Frontal cortex (tissue), 4 donors: ENCODE results near the gene SMTNL1. TPM values are rescaled to one million over a fixed set of nuclear protein-coding genes. Genes with fewer than 3 reads are reported as not detected.
A peak's percentile ranks its signal among the peaks of the same experiment; 100 is the strongest.
"Not testable (repeated sequence)": the region's sequence is repeated elsewhere in the genome, so short reads cannot be mapped to it uniquely, and the experiment has no call there.

ENCODE experiments used
- DNase-seq, 2 donors: peaks; one replicate each; pipeline ENCODE4 v3.0.0; 2012; ENCODE audit warnings: low spot score in 2 of 2
- FAIRE-seq: peaks from 2 replicates; lab custom pipeline; 2012; peaks lifted over from hg19 to GRCh38; lab: Jason Lieb, UNC
- total RNA-seq: library from RNA; depleted of rRNA; stranded (reverse); fragments of >200 nt; gene quantifications from one replicate; pipeline ENCODE4 v1.2.3, GENCODE V29; 2014
- donor health status: control.
- donor health status: control.
- donor health status: control.

Gene SMTNL1
- total RNA-seq, 1 donor from 2014 or later = not detected

DNA sequence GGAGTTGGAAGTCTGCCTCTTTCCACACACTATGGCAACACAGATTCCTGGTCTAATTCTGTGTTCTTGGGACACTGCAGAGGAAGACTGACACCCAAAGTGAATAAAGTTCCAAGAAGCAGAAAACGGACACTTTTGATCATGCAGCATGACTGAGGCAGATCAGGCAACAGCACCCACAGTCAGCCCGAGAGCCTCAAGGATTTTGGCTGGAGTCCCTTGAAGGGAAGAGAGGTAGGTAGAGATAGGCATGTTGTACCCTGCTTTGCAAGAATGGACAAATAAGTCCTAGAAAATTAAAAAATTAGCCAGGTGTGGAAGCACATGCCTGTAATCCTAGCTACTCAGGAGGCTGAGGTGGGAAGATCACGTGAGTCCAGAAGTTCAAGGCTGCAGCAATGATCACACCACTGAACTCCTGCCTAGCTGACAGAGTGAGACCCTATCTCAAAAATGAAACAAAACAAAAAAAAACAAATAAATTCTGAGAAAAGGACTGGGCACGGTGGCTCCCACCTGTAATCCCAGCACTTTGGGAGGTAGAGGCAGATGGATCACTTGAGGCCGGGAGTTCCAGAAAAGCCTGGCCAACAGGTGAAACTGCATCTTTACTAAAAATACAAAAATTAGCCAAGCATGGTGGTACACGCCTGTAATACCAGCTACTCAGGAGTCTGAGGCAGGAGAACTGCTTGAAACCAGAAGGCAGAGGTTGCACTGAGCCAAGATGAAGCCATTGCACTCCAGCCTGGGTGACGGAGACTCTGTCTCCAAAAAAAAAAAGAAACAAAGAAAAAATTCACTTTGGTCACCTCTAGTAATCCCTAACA, 28.8 kb upstream of the SMTNL1 start:
- no peak for FAIRE-seq
- DNase-seq = no peak

DNA sequence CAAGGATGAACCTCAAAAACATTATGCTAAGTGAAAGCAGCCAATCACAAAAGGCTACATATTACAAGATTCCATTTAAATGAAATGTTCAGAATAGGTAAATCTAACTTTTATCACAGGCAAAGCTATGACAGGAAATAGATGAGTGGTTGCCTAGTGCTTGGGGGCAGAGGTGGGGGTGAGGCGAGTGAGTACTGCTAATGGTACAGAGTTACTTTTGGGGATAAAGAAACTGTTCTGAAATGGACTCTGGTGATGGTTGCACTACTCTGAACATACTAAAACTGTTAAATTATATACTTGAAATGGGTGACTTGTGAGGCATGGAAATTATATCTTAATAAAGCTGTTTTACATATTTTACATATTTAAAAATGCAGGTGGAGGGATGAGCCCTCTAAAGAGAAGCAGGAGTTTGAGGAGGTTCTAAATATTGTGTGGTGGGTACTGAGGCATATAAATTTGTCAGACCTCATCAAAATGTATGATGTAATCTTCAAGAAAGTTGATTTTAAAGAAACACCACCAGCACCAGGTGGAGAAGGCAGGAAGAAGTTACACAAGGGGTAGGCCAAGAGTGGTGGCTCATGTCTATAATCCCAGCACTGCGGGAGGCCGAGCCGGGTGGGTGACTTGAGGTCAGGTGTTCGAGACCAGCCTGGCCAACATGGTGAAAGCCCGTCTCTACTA, 25.5 kb upstream of the SMTNL1 start:
- DNase-seq (no peak), FAIRE-seq (no peak)

DNA sequence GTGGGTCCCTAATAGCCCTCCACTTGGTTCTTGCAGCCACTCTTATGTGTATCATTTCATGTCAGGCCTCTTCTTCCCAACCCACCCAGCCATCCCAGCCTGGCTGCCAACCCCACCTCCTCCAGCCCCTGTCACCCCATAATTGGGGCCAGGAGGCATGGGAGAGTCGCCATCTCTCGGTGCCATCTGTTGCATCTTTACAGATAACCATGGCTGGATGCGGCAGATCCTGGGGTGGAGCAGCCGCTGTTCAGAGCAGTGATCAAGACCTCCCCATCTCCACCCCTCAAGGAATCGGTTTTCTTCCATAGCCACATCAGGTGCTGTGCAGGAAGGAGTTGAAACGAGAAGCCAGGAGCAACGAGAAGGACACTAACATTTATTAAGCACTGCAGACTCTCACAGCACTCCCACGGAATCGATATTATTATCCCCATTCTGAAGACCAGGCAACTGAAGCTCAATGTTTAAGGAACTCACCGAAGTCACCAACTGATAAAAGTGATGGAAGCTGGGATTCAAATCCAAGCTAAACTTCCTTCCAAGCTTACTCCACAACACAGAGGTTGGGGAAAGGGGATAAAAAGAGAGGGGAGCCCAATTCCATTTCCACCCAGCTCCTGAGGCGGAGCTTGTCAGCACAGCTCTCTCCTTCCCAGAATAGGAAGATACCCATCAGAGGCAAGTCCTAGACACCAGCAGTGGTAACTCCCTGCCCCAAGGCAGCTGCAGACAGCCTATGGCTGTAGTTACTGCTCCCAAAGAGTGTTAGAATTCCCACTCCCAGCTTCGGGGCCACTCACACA, 24.5 kb upstream of the SMTNL1 start:
- FAIRE-seq (no peak), DNase-seq (no peak)

DNA sequence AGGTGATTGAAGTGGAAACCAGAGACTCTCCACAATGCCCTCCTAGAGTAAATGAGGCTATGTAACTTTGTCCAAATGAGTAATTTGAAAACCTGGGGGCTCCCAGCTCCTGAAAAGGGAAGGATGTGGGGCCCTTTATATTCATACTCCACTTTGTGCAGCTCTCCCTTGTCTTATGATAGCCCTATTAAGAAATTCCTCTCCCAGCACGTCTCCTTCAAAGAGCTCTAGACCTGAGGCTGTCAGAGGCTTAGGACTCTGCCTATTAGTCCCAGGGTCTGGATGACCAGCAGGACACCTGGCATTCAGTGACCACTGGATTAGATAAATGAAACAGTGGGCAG, 24.0 kb upstream of the SMTNL1 start:
- DNase-seq = no peak
- FAIRE-seq = no peak

DNA sequence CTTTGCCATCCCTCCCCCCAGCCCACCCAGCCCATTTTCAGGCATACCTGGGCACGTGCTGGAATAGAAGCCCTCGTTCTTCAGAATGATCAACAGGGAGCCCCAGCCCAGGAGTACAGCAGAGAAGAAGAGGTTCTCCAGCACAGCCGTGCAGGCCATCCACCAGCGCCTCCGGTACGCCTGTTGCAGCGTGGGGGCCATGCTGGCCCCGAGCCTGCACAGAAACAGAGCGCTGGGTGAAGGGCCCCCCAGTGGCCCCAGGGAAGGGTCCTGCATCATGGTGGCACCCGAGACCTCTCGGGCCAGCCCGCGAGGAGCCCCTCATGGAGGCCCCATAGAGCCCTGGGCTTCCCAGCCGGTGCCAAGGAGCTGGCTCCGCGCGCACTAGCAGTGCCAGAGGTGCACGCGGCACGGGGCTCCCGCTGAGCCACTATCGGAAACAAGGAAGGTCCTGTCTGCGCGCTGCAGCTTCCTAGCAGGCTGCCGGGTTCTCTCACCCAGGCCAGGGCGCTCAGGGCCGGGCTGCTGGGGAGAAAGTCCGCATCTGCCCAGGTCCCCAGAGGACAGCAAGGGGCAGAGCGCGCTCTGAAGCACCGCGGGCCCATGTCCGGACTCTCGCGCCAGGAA, 23.4 kb upstream of the SMTNL1 start:
- no peak for FAIRE-seq
- peak in 1 of 2 donors; percentile 36 for DNase-seq

DNA sequence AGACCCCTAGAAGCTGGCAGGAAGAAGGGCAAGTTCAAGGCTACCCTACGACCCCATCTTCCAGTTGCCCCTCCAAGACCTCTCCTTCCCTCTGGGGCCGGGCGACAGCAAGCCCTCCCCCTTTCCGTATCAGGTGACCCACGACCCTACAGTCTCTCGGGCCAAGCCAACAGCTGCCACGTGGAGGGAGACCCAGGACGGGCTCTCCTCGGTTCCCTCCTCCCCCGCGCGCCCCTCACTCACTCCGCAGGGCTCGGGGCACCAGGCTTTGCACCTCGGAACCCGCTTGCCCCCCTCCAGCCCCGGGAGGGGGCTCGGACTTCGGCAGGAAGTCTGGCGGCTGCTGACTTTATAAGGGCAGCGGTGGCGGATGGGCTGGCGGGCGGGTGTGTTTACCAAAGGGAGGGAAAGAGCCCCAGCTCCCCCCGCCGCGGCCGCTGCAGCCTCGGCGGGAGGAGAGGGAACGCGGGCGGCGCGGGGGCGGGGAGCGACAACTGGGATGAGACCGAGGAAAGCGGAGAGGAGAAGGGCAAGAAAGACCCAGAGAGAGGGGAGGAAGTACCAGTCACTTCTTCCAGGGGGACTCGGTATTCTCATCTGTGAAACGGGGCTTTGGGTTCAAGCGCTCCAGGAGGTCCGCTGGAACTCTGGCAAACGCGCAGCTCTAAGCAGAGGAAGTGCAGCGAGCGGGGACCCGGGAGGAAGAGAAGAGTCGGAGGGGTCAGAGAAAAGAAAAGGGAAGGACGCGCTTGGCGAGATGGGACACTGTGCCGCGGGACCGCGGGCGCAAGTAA, 22.7 kb upstream of the SMTNL1 start:
- no peak for FAIRE-seq
- DNase-seq = peak; percentile 54 to 70

DNA sequence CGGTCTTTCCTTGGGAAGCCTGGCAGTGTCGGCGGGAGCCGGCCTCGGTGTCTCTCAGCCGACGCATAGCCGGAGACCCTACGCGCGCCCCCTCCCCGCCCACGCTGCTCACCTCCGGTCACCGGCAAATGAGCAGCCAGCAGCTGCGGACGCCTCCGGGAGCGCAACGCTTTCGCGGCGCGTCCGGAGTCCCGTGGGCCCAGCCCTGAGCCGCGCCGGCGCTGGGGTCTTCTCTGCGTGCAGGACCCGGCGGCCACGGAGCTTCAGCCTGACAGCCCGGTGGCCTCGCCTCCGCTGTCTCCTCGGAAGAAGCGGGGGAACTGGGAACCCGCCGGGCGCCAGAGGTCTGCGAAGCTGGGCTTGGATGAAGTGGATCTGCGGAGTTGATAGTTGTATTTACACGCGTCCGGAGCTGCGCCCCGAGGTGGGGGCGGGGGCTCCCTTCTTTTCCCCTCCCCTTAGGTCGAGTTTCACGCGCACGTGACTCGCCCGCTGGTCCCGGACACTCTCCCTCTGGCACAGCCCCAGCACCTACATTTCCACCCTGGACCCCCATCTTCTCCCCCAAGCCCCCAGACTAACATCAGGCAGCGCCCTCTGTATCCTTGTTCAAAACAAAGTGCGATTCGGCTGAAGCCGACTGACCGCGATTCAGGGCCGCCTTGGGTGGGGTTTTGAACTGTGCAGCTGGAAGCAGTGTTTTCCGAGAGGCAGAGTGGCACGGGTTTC, 21.9 kb upstream of the SMTNL1 start, which contains the start of gene SLC43A1:
Gene SLC43A1, minus strand, starts transcription at position 371 of the 729 bp plus-strand sequence. CDS start 1,591 bp downstream, outside the sequence.
- FAIRE-seq = no peak
- peak in 1 of 2 donors; percentile 41 for DNase-seq

DNA sequence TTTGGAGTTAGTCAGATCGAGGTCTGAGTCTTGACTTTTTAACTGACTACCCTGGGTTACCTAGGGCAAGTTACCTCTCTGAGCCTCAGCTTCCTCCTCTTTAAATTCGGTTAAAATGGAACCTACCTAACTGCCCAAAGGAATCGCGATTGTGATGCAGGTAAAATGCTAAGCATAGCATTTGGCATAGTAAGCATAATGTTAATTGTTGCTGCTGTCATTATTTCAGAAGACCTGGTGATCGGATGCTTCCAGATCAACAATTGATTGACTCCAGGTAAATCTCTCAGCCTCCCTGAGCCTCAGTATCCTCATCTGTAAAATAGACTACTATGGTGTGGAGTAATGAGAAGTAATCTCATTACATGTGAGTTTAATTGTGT, 21.3 kb upstream of the SMTNL1 start:
- FAIRE-seq (no peak), DNase-seq (no peak)

DNA sequence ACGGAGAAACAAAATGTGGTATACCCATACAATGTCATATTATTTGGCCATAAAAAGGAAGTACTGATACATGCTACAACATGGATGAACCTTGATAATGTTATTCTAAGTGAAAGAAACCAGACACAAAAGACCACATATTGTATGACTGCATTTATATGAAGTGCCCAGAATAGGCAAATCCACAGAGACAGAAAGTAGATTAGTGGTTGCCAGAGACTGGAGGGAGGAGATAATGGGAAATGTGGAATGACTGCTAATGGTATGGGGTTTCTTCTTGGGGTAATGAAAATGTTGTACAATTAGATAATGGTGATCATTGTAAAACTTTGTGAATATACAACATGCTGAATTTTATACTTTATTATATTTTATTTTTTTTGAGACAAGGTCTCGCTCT, 16.3 kb upstream of the SMTNL1 start:
- FAIRE-seq = no peak
- no peak for DNase-seq

DNA sequence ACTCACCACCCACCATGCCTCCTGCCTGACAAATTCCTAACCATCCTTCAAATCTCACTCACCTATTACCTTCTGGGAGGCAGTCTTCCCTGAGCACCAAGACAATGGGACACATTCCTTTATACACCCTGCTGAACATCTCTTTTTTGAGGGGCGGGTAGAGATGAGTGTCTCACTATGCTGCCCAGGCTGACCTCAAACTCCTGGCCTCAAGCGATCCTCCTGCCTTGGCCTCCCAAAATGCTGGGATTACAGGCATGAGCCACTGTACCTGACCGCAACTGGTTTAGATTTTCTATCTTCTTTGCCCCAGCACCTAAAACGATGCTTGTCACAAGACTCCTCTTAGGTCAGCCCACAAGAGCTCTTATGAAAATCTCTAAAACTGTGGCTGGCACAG, 14.0 kb upstream of the SMTNL1 start:
- no peak for FAIRE-seq

DNA sequence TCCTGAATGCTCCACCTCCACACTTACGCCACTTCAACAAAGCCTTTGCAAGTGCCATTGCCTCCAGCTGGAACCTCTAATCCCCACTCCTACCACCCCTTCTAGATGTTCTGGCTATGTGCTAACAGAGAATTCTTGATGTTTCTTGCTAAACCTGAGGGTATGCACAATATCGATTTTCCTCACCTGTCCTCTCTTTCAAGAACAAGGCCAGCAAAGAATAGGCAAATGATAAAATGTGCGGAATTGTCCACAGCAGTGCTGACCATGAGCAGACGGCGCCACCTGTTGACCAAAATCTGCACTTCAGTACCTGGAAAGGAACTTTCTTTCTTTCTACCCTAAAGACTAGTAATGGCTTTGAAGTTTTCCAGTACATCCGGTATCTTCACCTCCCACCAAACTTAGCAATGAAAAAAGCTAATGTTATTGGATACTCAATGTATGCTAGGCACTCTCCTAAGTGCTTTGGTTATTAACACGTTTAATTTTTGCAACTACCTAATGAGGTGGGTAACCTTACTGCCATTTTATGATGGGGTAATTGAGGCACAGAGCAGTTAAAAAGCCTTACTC, 10.3 kb upstream of the SMTNL1 start:
- DNase-seq (peak in 1 of 2 donors; percentile 42), FAIRE-seq (no peak)

More for the DNA sequence above, 14.0 kb upstream of the SMTNL1 start:
- DNase-seq = no peak

DNA sequence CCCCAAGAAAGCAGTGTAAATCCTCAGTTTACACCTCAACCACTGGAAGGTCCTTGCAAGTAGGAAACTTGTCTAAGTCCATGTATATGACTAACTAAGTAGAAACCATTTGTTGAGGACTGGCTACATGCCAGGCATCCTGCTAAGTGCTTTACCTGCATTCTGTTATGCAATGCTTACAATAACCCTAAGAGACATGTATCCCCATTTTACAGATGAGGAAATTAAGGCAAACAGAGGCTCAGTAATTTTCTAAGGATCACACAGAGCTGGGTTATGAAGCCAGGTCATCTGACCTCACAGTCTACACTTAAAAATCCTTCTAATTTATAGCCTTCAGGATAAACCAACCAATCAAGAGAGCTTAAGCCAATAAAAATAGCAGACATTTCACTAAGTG, 8.4 kb upstream of the SMTNL1 start:
- DNase-seq (no peak), FAIRE-seq (no peak)

DNA sequence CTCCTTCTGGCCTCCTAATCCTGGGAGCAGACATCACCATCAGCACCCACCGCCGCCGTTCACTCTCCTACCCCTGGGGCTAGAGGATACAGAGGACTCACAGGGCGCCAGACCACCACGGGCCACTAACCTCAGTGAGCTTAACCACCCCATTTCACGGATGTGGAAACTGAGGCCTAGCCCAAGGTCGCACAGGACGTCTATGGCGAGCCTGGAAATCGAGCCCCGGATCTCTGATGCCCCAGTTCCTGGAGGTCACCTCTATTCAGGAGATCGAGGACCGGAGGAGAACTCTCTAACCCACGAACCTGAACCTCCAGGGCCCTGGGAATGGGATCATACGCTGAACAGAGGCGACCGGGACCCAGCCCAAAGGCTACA, 7.2 kb upstream of the SMTNL1 start:
- FAIRE-seq = no peak

DNA sequence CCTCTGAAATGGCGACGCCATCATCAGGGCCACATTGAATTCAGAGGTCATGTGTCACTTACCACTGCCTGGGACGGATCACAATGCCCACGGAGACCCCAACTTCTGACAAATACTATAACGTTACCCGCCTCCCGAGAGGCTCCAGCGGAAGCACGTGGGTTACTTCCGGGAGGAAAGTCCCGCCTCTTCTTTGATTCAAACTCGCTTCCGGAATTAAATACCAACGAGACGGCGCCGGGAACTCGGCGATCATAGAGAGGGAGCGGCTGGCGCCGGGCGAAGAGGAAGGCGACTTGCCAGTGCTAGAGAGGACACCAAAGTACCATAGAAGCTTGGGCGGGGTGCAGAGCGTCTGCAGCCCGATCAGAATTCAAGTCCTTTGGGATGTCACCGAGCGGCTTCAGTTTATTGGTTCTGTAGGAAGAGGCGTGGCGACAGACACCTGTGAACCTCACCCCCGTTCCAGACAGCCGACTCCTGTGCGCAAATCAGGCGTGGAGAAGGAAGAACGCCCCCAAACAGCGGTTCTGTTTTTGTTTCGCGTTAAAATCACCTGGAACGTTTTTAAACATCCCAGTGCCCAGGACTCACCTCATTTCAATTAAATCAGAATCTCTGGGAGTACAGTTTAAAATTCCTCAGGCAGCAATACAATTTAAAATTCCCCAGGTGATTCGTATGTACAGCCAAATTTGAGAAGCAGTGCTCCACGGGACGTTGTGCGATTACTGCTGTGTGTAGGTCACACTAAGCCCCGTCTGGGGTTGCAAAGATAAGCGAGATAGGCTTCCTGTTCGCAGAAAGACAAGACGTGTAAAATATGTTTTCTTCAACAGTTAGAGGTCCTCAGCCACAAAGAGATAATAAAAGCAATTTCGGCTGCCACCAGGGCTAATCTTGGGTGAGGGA, 6.5 kb upstream of the SMTNL1 start, which contains the start of gene TIMM10:
Gene TIMM10, minus strand, starts transcription at position 159 of the 912 bp plus-strand sequence. CDS start 565 bp downstream, outside the sequence.
- FAIRE-seq (peak; percentile 76), DNase-seq (peak; percentile 77 to 89)

More for the DNA sequence above, 7.2 kb upstream of the SMTNL1 start:
- DNase-seq = no peak

DNA sequence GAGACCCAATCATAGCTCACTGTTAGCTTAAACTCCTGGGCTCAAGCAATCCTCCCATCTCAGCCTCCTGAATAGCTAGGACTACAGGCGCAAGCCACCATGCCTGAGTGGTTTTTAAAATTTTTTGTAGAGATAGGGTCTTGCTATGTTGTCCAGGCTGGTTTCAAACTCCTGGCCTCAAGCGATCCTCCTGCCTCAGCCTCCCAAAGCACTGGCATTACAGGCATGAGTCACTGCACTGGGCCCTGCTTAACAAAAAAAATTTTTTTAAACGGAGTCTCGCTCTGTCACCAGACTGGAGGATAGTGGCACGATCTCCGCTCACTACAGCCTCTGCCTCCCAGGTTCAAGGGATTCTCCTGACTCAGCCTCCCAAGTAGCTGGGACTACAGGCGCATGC, 2.9 kb upstream of the SMTNL1 start:
- DNase-seq, FAIRE-seq: not testable (repeated sequence)

DNA sequence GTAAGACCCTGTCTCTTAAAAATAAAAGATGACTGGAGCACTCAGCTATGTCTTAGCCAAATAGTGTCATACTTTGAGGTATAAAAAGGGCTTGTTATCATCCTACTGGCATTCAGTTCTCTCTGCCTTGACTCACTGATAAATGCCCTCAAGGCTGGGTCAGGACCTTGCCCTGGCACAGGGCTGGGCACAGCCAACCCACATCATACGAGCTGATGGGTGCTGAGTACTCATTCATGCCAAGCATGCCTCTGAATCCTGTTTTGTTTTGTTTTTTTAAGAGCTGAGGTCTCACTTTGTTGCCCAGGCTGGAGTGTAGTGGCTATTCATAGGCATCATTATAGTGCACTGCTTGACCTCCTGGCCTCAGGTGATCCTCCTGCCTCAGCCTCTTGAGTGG, 1.9 kb downstream of the SMTNL1 start:
- FAIRE-seq (no peak), DNase-seq (no peak)

DNA sequence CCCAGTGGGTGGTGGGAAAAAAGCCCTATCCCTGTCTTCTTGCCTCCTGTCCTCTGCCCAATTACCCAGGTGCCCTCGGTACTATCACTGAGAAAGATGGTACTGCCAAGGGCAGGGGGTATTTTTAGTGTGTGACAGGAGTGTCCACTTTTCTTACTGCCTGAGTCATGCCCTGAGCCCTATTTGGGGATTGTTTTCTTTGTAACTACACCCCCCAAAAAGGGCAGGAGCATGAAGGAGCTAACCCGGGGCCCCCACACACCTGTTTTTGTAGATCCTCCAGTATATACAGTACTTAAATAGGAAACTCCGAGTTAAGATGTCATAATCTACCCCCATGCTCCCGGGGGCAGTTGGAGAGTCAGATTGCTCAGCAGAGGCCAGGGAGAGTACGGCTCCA, 3.8 kb downstream of the SMTNL1 start:
- FAIRE-seq = no peak

More for the DNA sequence above, 3.8 kb downstream of the SMTNL1 start:
- no peak for DNase-seq
